ENCODE measurements around the gene LGR6.

DNA sequence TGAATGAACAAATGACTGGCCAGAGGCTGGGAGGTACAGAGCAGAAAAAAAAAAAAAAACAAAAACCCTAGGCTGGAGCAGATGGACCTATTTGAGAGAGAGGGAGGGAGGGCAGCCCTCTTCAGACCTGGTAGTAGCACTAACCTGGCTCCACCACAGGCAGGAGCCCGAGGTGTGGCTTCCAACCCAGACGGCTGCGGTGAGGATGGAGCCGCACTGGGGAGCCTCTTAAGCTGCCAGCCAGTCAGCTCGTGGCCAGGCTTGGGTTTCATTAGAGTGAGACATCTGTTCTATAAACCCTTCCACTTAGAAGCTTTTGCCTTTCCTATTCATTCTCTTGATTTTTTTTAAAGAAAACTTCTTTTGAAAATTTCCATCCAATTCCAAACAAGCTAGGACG, 16.8 kb downstream of the LGR6 start:
- TF ChIP-seq, protein P1, sequence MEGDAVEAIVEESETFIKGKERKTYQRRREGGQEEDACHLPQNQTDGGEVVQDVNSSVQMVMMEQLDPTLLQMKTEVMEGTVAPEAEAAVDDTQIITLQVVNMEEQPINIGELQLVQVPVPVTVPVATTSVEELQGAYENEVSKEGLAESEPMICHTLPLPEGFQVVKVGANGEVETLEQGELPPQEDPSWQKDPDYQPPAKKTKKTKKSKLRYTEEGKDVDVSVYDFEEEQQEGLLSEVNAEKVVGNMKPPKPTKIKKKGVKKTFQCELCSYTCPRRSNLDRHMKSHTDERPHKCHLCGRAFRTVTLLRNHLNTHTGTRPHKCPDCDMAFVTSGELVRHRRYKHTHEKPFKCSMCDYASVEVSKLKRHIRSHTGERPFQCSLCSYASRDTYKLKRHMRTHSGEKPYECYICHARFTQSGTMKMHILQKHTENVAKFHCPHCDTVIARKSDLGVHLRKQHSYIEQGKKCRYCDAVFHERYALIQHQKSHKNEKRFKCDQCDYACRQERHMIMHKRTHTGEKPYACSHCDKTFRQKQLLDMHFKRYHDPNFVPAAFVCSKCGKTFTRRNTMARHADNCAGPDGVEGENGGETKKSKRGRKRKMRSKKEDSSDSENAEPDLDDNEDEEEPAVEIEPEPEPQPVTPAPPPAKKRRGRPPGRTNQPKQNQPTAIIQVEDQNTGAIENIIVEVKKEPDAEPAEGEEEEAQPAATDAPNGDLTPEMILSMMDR (IDR thresholded peaks at IDR 0.05; ENCODE audit: low read depth, low read length), result no peak
- no peak for TF ChIP-seq POLR2A (IDR thresholded peaks at IDR 0.05; ENCODE audit: extremely low read depth, insufficient read length)

Data from NB4 (cell line).